ENCODE results near the gene PRXL2A.

- TF ChIP-seq TCF12 (IDR thresholded peaks at IDR 0.05; ENCODE audit: low read depth, low read length) (no peak), EP300 (IDR thresholded peaks at IDR 0.05; ENCODE audit: borderline replicate concordance in 1 of 2, control insufficient read depth in 1 of 2, low read depth in 2 of 2, low read length in 2 of 2) (no peak), CTCF (IDR thresholded peaks at IDR 0.05 in 2 of 3, conservative IDR thresholded peaks at IDR 0.05 in 1 of 3; ENCODE audit: control insufficient read depth in 2 of 3, extremely low read depth in 1 of 3, insufficient read depth in 1 of 3, low read depth in 3 of 3, low read length in 3 of 3) (no peak), POLR2AphosphoS5 (IDR thresholded peaks at IDR 0.05; ENCODE audit: low read length) (no peak), STAT1 (conservative IDR thresholded peaks at IDR 0.05) (no peak), CBX5 (IDR thresholded peaks at IDR 0.05; ENCODE audit: low read depth) (no peak)
These were observed 11.3 kb upstream of the PRXL2A start for GRCh38 chr10:80397014-80397413.

Measured in GM12878 (cell line).